HS-27A (cell line): ENCODE measurements around the gene ATP10B.
"Not testable (repeated sequence)": the region's sequence is repeated elsewhere in the genome, so short reads cannot be mapped to it uniquely, and the experiment has no call there.

Experiments
- DNase-seq: peaks from one replicate; pipeline ENCODE4 v3.0.0-alpha.2; 2012; ENCODE audit warnings: low read depth, missing footprints

ATP10B gene

GRCh38 chr5:160812996-160813395 lies 39.0 kb downstream of the ATP10B start:
- not testable (repeated sequence) for DNase-seq

GRCh38 chr5:160805376-160805775 lies 46.6 kb downstream of the ATP10B start:
- no peak for DNase-seq

GRCh38 chr5:160802592-160802991 lies 49.4 kb downstream of the ATP10B start:
- no peak for DNase-seq

- DNase-seq, result no peak
Measured at GRCh38 chr5:160800375-160801275, 51.4 kb downstream of the ATP10B start.

- no peak for DNase-seq
Measured at GRCh38 chr5:160799184-160799583, 52.8 kb downstream of the ATP10B start.

- DNase-seq, result no peak
Measured at GRCh38 chr5:160797020-160797419, 55.0 kb downstream of the ATP10B start.

- DNase-seq, result no peak
Measured at GRCh38 chr5:160793530-160793899, 58.5 kb downstream of the ATP10B start.

GRCh38 chr5:160792732-160793529 lies 59.1 kb downstream of the ATP10B start:
- DNase-seq, result no peak

- DNase-seq, result no peak
Measured at GRCh38 chr5:160792281-160792680, 59.7 kb downstream of the ATP10B start.

- DNase-seq, result no peak
Measured at GRCh38 chr5:160789219-160789859, 62.7 kb downstream of the ATP10B start.

GRCh38 chr5:160788102-160788660 lies 63.8 kb downstream of the ATP10B start:
- DNase-seq, result no peak

- DNase-seq, result no peak
Measured at GRCh38 chr5:160787240-160787639, 64.8 kb downstream of the ATP10B start.

- no peak for DNase-seq
Measured at GRCh38 chr5:160774666-160775315, 77.2 kb downstream of the ATP10B start.

GRCh38 chr5:160773646-160774410 lies 78.2 kb downstream of the ATP10B start:
- no peak for DNase-seq

GRCh38 chr5:160772854-160773253 lies 79.2 kb downstream of the ATP10B start:
- no peak for DNase-seq

GRCh38 chr5:160770718-160771117 lies 81.3 kb downstream of the ATP10B start:
- DNase-seq, result no peak

- DNase-seq, result no peak
Measured at GRCh38 chr5:160769301-160769700, 82.7 kb downstream of the ATP10B start.

- DNase-seq, result no peak
Measured at GRCh38 chr5:160767062-160767461, 84.9 kb downstream of the ATP10B start.

GRCh38 chr5:160760008-160760407 lies 92.0 kb downstream of the ATP10B start:
- DNase-seq, result no peak

- DNase-seq, result no peak
Measured at GRCh38 chr5:160757194-160757593, 94.8 kb downstream of the ATP10B start.
